GM19324 (cell line): ENCODE data around the gene CHRNA9.
"Not testable (repeated sequence)": the region's sequence is repeated elsewhere in the genome, so short reads cannot be mapped to it uniquely, and the experiment has no call there.

ENCODE experiments used
- ATAC-seq: cut with Tn5 transposase; IDR thresholded peaks from one replicate; pipeline ENCODE4 v1.9.1; 2021; ENCODE audit warnings: mild to moderate bottlenecking, moderate library complexity; ENCODE audit not compliant: unreplicated experiment, low FRiP score

The CHRNA9 gene

GRCh38 chr4:40377512-40378365, 42.6 kb downstream of the CHRNA9 start:
- ATAC-seq, result no peak

GRCh38 chr4:40378619-40379018, 43.5 kb downstream of the CHRNA9 start:
- no peak for ATAC-seq

GRCh38 chr4:40379248-40379647, 44.1 kb downstream of the CHRNA9 start:
- no peak for ATAC-seq

GRCh38 chr4:40380647-40381046, 45.5 kb downstream of the CHRNA9 start:
- no peak for ATAC-seq

GRCh38 chr4:40388239-40388638, 53.1 kb downstream of the CHRNA9 start:
- no peak for ATAC-seq

- ATAC-seq, result no peak
Observed at GRCh38 chr4:40389986-40390385, 54.9 kb downstream of the CHRNA9 start.

- not testable (repeated sequence) for ATAC-seq
Observed at GRCh38 chr4:40392241-40392640, 57.1 kb downstream of the CHRNA9 start.

GRCh38 chr4:40394236-40394635, 59.1 kb downstream of the CHRNA9 start:
- ATAC-seq, result no peak

GRCh38 chr4:40395166-40395900, 60.2 kb downstream of the CHRNA9 start:
- no peak for ATAC-seq

- no peak for ATAC-seq
Observed at GRCh38 chr4:40395908-40396793, 61.0 kb downstream of the CHRNA9 start.

GRCh38 chr4:40399578-40399977, 64.4 kb downstream of the CHRNA9 start:
- no peak for ATAC-seq

GRCh38 chr4:40401096-40401495, 66.0 kb downstream of the CHRNA9 start:
- no peak for ATAC-seq

- ATAC-seq, result no peak
Observed at GRCh38 chr4:40401631-40402030, 66.5 kb downstream of the CHRNA9 start.

GRCh38 chr4:40402556-40402955, 67.4 kb downstream of the CHRNA9 start:
- ATAC-seq, result no peak

GRCh38 chr4:40403081-40403480, 67.9 kb downstream of the CHRNA9 start:
- no peak for ATAC-seq
